GM21367 (cell line): ENCODE measurements around the gene KCTD1.
A peak's percentile ranks its signal among the peaks of the same experiment; 100 is the strongest.
"Not testable (repeated sequence)": the region's sequence is repeated elsewhere in the genome, so short reads cannot be mapped to it uniquely, and the experiment has no call there.

Experiments used
- ATAC-seq: cut with Tn5 transposase; IDR thresholded peaks from one replicate; pipeline ENCODE4 v1.9.1; 2021; ENCODE audit not compliant: unreplicated experiment

Gene KCTD1

DNA sequence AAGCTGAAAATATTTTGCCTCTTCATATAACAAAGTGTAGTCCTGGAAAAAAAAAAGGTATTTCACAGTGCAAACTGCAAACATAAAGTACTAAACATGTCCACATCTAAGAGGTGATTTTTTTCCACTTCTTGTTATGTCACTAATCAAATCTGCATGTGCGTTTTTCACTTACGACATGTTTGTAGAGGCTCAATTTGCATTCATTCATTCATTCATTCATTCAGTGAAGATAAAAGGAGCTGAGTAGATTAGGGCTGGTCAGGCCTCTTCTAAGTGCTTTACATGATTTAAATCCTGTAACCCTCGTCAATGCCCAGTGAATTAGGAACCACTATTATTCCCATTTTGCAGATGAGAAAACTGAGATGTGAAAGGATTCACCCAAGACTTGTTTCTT lies 88.5 kb downstream of the KCTD1 start:
- ATAC-seq: no peak

DNA sequence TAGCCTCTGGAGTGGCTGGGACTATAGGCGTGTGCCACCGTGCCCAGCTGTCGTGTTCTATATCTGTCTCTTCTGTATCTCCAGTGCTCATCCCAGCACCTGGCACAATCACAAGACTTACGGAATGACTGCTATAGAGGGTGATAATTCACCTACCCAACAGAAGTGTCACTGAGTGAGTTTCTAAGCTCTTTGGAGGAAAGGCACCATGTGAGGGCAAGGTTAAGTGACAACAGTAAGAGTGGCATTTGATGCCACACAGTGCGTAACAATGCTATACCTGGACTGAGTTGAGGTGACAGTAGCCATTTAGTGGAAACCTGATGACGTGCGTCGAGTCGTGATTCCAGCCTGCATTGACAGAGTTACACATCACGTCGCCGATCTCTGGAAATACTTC lies 89.0 kb downstream of the KCTD1 start:
- ATAC-seq: no peak

DNA sequence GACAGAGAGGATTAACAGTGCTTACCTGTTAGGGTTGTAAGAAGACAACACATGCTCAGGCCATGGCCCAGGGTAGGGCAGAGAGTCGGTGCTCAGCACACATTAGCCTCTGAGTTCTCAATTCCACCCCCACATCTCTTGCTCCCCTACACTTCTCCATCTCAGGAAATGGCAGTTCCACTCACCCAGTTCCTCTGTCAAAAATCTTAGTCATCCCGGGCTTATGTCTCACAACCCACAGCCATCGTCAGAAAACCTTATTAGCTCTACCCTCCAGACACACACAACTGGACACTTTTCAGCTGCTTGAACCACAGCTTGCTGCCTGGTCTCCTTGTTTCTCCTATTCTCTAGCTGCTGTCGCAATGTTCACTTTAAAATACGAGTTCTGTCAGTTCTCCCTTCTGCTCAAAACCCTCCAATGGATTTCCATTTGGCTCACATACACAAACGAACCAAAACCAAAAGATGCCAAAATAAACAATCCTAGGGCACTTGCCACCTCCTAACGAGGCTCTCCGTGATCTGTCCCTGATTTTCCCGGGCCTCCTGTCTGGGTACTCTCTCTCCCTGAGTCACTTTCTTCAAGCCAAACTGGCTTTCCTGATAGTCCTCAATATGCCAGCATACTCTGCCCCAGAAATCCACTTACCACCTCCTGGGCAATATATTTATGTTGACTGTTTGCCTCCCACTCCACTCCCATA lies 89.7 kb downstream of the KCTD1 start:
- ATAC-seq: peak; percentile 47

DNA sequence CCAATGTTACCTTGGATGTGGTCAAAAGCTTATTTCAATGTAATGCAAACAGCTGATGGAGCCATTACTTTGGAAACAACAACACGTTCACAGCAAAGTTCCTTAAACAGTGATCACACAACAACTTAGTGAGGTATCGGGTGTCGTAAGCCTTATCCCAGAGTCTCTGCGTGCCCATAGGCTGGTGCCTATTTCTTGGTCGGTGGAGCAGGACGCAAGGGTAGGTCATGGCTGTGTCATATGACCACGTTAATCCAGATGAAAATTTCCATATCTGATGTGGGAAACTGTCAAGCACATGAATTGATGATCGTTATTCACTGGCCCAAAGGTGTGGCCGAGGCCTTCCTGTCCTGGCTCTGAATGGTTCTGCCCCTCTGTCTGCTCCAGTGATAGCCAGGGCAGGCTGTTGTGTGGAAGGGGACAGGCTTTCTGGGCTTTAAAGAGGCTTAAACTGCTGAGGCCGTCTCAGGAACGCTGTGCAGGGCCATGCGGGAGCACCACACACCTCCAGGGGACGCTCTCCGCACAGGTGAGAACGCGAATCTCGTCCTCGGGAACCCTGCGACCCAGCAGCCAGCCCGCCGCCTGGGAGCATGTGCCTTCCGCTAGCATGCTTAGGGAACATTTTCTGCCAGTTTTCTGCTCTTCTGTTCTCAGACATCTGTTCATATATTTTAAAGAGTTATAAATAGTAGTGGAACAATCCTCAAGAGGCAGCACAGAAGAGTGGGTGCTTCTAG lies 90.6 kb downstream of the KCTD1 start:
- ATAC-seq: no peak

DNA sequence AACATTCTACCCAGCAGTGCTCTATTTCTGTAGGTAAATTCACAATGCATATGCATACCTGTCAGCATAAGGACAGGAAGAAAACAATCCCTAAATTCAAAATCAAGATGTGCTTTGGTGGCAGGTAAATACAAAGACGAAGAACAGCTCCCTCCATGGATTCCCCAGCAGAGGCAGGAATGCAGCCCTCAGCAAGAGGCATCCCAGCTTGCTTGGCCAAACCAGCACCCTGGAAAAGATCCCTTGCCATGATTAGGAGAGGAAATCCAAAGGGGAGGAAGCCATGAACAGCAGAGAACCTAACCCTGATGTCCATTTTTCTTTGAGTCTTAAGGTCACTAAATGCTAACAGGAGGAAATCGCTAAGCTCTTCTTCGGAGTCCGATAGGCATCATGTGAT lies 91.2 kb downstream of the KCTD1 start:
- no peak for ATAC-seq

DNA sequence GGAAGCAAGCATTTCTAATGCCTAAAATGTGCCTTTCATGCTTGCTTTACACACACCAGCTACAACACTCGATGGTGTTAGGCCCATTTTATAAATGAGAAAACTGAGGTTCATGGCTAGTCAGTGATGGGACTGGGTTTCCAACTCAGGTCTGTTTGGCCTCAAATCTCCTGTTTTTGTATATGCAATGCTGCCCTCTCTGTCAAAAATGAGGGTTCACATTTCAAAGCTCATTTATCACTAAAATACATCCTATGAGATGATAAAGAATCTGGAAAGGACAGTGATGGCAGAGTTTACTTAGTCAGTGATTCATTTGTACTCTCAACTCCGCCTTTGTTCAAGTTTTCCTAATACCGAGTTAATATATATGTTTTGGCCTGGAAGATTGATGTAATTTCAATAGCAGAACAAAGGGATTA lies 92.3 kb downstream of the KCTD1 start:
- ATAC-seq: no peak

DNA sequence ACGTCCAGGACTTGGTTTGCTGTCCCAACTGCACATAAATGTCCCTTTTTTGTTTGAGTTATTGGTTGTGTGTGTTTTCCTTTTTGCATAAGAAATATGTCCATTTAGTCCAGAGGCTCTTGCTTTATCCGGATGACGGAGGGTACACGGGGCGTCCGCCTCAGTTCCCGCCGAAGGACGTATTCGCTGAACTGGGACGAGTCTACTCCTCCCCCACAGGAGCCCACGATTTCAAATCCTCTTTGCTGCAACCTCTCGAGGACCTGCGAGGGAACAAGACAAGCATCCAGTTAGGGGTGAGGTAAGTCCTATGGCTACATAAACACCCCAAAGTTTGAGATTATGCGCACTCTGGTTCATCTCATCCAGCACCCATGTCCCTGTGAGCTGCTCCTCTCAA lies 92.7 kb downstream of the KCTD1 start:
- ATAC-seq: no peak

DNA sequence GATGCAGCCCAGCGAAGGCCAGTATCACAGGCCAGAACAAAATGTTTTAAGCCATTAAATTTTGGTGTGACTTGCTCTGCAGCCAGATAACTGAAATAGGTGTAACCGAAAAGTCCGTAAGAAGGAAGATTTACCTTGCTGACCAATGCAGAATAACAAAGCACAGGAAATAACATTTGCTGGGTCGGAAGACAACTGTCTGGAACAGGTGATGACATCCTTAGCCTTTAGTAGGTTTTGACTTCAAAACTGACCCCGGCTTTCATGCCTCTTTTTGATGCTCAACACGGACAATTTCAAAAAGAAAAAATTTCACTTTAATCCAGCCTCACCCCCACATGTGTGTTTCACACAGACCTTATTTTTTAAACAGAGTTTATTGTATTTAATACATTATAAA lies 93.7 kb downstream of the KCTD1 start:
- no peak for ATAC-seq

DNA sequence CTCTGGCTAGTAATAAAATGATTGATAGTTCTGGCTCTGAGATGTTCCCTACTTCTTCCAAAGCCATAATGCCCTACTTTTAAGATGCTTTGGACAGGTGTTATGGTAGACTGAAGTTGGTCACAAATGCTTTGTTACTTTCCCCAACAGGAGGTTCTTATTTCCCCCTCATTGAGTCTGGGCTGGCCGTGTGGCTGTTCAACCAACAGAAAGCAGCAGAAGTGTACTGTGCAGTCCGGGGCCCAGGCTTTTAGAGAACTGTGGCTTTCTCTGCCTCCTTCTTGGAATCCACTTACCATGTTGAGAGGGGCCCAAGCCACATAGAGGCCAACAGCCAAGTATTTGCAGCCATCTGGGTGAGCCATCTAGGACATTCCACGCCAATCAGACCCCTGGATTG lies 94.2 kb downstream of the KCTD1 start:
- no peak for ATAC-seq

DNA sequence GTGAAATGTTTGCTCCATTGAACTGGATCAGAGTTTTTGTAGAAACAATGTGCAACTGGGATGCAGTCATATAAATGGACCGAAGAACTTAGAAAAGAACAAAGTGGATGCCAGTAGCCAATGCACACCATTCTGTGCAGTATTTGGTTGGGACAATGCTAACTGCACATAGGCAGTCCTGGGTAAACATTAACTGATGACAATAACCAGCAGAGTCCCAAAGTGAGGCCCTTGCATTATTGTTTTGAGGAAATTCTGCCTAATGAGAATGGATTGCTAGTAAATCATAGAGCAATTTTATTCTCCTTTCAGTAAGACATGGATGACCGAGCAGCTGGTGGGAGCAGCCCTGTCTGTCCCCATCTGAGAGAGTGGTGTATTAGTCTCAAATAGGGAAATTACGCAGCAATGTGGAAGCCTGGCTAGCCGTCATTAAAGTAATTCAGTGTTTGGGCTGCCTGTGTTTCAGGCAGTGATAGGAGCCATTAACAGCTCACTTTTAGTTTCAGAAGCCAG lies 94.9 kb downstream of the KCTD1 start:
- no peak for ATAC-seq

DNA sequence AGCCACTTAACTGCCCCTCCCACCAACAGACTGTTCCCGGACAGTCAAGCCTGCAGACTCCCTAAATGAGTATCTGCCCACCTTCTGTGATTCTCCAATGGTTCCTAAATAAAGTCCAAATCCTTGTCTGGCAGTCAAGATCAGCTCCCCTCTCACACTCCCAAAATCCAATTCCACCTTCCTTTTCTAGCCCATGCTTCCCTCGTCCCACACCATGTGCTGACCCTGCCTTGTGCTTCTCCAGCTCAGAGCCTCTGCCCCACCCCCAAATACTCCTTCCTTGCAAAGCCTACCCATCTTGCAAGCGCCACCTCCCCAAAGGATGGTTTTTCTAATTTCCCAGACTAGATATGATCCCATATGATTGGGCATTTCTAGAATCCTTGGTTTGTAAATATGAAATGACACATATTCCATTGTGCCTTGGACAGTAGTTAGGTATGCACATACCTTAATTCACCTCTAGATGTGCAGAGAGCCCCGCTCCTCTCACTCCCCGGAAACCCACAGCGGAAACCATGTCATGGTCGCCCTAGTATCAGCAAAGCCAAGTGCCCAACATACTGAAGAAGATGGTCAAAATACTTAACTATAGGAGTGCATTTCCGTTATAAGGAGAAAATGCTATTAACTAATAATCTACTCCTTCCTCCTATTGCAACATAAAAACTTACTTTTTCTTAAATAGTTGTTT lies 97.2 kb downstream of the KCTD1 start:
- ATAC-seq: no peak

DNA sequence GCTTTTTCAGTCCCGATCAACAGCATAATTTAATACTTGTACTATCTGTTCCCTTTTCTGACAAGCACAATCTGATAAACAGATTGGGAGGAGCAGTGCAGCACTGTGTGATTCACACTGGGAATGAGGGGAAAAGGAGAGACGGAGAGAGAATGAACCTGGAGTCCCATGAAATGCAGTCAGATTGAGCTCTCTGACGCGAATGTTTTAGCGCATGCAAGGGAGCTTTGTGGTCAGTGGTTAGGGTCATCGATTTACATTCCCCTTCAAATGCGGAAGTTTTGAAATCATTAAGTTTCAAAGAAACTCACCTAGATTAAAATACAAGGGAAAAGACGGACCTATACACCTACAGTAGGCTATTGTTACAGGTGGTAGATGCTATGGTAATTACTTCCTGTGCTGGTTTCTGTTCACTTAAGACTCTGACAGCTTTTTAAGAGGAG lies 99.6 kb downstream of the KCTD1 start:
- no peak for ATAC-seq

DNA sequence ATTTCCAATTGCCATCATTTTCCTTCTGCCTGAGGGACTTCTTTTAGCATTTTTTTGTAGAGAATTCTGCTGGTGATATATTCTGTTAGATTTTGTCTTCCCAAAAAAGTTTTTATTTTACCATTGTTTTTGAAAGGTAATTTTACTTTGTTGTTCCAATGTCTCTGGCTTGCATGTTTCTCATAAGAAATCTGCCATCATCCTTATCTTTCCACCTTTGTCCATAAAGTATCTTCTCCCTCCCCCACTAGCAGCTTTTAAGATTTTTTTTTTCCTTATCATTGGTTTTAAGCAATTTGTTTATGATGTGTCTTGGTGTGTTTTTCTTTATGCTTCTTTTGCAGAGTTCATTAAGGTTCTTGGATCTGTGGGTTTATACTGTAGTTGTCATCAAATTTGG lies 104.5 kb downstream of the KCTD1 start:
- no peak for ATAC-seq

DNA sequence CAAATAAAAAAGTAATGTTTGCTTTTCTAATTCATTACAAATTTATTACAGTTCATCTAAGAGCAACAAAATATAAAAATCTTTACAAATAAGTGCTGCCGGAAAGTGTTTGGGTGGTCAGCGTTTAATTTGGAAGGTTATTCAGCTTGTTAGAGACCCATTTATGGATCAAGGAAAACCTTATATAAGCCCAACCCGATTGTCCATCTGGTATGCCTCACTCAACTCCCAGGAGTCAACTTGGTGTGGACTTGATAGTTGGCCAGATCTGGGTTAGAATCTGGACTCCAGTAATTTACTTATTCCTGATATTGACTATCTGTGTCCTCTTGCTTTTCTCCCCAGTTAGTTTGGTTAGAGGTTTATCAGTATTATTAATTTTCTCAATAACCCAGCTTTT lies 106.2 kb downstream of the KCTD1 start:
- no peak for ATAC-seq

DNA sequence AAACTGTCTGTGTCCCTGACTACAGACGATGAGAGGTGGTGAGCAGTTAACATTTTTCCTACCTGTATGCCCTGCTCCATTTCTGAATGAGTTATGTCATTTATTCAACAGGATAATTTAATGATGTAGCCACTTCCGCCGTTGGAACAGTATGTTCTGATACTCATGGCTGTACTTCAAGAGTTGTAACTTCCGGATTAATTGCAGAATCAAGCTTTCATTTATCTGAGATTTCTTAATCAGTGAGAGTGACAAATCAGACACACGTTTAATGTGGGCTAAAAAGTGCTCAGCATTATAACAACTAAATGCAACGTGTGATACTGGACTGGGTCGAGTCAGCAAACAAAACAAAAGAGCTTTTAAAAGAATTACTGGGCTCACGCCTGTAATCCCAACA lies 107.7 kb downstream of the KCTD1 start:
- no peak for ATAC-seq

DNA sequence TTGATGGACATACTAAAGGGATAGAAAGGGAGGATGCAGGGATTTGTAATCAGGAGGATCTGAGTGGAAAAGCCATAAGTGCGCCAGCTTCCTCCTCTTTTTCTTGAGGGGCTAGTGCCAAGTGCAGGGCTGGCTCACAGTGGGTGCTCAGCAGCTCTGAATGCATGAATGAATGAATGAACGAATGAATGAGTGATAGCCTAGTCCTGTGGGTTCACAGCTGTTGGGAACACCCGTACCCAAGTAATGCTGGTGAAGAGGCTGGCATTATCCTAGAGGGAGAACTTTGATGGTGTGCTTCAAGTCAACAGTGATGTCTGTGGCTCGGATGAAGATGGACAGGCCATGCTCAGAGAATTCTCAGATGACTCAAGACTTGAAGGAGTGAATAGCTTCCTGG lies 108.8 kb downstream of the KCTD1 start:
- no peak for ATAC-seq

DNA sequence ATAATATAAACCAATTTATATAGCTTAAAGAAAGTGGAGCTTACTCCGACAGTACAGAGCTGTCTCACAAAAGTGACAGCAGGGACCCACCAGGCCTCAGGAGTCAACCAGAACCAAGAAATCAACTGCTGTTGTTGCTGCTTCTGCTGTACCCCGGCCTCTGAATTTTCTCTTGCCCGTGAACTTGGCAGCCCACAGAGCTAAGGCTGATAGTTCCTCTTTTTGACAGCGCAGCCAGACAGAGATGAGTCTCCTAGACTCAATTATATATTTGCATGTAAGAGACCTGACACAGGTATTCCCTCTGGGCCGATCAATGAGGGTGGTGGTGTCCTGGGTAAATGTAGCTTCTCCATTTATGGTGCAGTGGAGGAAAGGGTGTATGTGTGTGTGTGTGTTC lies 109.4 kb downstream of the KCTD1 start:
- peak; percentile 98 for ATAC-seq

DNA sequence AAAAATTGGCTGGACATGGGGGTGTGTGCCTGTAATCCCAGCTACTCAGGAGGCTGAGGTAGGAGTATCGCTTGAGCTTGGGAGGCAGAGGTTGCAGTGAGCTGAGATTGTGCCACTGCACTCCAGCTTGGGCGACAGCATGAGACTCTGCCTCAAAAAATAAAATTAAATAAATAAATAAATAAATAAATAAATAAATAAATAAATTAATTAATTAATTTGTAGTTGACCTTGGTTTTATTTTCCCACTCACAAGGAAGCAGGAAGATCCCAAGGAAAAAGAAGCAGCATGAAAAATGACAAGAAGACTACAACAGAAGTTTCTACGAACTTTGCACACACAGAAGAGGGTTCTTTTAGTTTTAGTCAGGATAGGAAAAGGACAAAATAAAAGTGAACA lies 110.7 kb downstream of the KCTD1 start:
- not testable (repeated sequence) for ATAC-seq

DNA sequence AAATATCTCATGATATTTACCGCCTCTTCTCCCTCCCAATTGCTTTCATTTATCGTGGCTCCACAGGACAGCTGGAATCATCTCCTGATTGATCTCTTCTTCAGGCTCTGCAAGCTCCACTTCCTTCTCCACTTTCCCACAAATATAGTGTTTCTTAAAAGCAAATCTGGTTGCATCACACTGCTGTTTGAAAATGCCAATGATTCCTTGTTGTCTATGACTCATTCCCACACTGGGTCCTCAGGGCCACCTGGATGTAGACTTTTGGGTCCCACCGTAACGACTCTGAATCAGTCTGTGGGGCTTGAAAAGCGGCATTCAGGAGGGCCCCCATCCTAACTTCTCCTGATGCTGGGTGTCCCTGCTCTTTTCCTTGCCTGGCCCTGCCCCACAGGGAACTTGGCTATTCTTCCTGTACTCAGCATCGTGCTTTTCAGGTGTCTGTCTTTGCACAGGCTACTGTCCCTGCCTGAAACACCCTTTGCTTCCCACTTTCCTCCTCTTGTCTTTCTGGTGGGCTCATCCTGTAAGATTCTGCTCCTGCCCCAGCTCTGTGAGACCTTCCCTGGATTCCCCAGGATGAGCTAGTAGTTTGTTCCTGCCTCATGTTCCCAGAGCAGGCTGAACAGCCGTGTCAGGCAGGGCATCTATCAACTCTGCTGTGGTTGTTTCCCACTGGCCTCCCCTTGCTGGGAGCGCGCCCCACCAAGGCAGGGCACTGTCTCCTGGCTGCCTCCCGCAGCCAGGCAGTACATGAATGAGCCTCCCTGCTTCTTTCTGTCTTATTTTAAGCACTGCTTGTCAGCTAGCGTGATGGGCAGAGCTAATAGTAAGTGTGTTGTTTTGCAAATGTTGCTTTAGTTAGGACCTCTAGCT lies 111.9 kb downstream of the KCTD1 start:
- no peak for ATAC-seq

DNA sequence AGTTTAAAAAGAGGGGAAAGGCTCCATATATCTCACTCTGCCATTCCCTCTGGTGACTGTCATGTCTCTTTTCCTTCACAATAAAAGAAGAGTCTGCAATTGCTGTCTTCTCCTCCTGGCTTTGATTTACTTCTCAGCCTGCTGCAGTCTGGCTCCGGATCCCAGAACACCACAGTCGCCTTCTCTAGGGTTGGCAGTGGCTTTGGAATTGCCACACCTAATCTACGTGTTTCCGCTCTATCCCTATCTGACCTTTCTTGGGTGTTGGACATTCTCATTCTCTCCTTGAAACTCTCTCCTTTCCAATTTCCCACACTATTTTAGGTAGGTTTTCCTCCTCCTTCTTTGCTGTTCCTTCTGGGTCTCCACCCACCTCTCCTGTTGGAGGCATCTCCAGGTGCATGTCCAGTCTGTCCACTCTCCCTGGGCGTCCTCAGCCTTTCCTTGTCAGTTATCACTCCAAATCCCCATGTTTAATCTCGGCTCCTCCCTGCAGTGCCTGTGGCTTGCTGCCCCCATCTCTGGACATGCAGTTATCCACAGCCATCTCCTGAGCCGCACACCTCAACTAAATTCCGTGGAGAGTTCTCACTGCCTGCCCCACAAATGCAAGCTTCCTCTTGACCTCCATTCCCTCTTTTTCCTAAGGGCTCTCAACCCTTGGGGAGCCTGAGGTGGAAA lies 112.8 kb downstream of the KCTD1 start:
- ATAC-seq: no peak
